Measurements from ENCODE around the gene C21orf91. TPM values are rescaled to one million over a fixed set of nuclear protein-coding genes. Genes with fewer than 3 reads are reported as not detected.
A peak's percentile ranks its signal among the peaks of the same experiment; 100 is the strongest.
"Not testable (repeated sequence)": the region's sequence is repeated elsewhere in the genome, so short reads cannot be mapped to it uniquely, and the experiment has no call there.

C21orf91 gene
- total RNA-seq, 3 donors from 2014 or later = 8.0 to 12.8 (median 8.0) TPM

GRCh38 chr21:17777072-17777765, 41.9 kb downstream of the C21orf91 start:
- ATAC-seq (no peak), DNase-seq (no peak)
- H3K9me3 ChIP-seq = no peaks in the 10 kb centered on the region
- H3K4me3 ChIP-seq = no peak overlapping the region
- H3K4me1 ChIP-seq (ENCODE audit: low read depth) = no peaks in the 10 kb centered on the region
- intact Hi-C loops (cut with DNase I, micrococcal nuclease) = no loop called here
- H3K36me3 ChIP-seq (ENCODE audit: low read depth) = no peaks in the 10 kb centered on the region
- no peak for TF ChIP-seq CTCF (IDR thresholded peaks at IDR 0.05)

GRCh38 chr21:17775431-17776126, 43.6 kb downstream of the C21orf91 start:
- no peaks in the 10 kb centered on the region for H3K4me1 ChIP-seq (ENCODE audit: low read depth)
- peak; percentile 27 to 76 (median 35) for DNase-seq
- intact Hi-C loops (cut with DNase I, micrococcal nuclease) = no loop called here
- H3K9me3 ChIP-seq = peaks cover 6% of the 10 kb centered on the region
- no peak overlapping the region for H3K4me3 ChIP-seq
- peak; percentile 77 for ATAC-seq
- H3K36me3 ChIP-seq (ENCODE audit: low read depth) = no peaks in the 10 kb centered on the region
- no peak for TF ChIP-seq CTCF (IDR thresholded peaks at IDR 0.05)

- intact Hi-C loops (cut with DNase I, micrococcal nuclease); H3K9me3 ChIP-seq; H3K4me3 ChIP-seq; H3K36me3 ChIP-seq (ENCODE audit: low read depth); H3K4me1 ChIP-seq (ENCODE audit: low read depth); ATAC-seq: not testable (repeated sequence)
- peak in 1 of 3 donors; percentile 49 for DNase-seq
These were observed 44.1 kb downstream of the C21orf91 start for GRCh38 chr21:17775021-17775420.

- ATAC-seq (no peak), DNase-seq (no peak)
- H3K4me1 ChIP-seq (ENCODE audit: low read depth) = peaks cover 3% of the 10 kb centered on the region
- no peak for TF ChIP-seq CTCF (IDR thresholded peaks at IDR 0.05)
- peaks cover 6% of the 10 kb centered on the region for H3K9me3 ChIP-seq
- H3K4me3 ChIP-seq = no peak overlapping the region
- intact Hi-C loops (cut with DNase I, micrococcal nuclease) = no loop called here
- no peaks in the 10 kb centered on the region for H3K36me3 ChIP-seq (ENCODE audit: low read depth)
These were observed 49.7 kb downstream of the C21orf91 start for GRCh38 chr21:17769447-17769845.

- TF ChIP-seq CTCF (IDR thresholded peaks at IDR 0.05) = no peak
- Histone ChIP-seq H3K4me3 (no peak overlapping the region), H3K9me3 (peaks cover 6% of the 10 kb centered on the region), H3K4me1 (ENCODE audit: low read depth) (peaks cover 3% of the 10 kb centered on the region), H3K36me3 (ENCODE audit: low read depth) (no peaks in the 10 kb centered on the region)
- DNase-seq (no peak), ATAC-seq (peak; percentile 47)
- intact Hi-C loops (cut with DNase I, micrococcal nuclease) = no loop called here
These were observed 50.2 kb downstream of the C21orf91 start for GRCh38 chr21:17768840-17769446.

GRCh38 chr21:17765207-17765606, 53.9 kb downstream of the C21orf91 start:
- Histone ChIP-seq H3K4me1 (ENCODE audit: low read depth) (peaks cover 3% of the 10 kb centered on the region), H3K4me3 (no peak overlapping the region), H3K36me3 (ENCODE audit: low read depth) (no peaks in the 10 kb centered on the region), H3K9me3 (no peaks in the 10 kb centered on the region)
- no peak for TF ChIP-seq CTCF (IDR thresholded peaks at IDR 0.05)
- intact Hi-C loops (cut with DNase I, micrococcal nuclease) = no loop called here
- DNase-seq (no peak), ATAC-seq (no peak)
